GM12878 (cell line): ENCODE results near the gene GPR75.

Source experiments
- BRCA1 ChIP-seq: IDR thresholded peaks from 2 replicates; pipeline ENCODE4 v1.6.1; 2011; ENCODE audit warnings: low read depth, low read length, improper control_type of control experiment
- EP300 ChIP-seq, 2 experiments: fragments of 150-350 bp in 1 of 2; IDR thresholded peaks; 2 replicates each; pipeline ENCODE4 v1.6.1; 2011 to 2012; ENCODE audit warnings: low read depth in 2 of 2, low read length in 2 of 2, borderline replicate concordance in 1 of 2, improper control_type of control experiment in 1 of 2, inconsistent platforms in 1 of 2; ENCODE audit not compliant: control insufficient read depth in 1 of 2
- MAX ChIP-seq: IDR thresholded peaks from 2 replicates; pipeline ENCODE4 v1.6.1; 2012; ENCODE audit warnings: low read depth, low read length, improper control_type of control experiment
- POLR2AphosphoS5 ChIP-seq: IDR thresholded peaks from 2 replicates; pipeline ENCODE4 v1.6.1; 2011; ENCODE audit warnings: mild to moderate bottlenecking, low read length, inconsistent platforms
- RCOR1 ChIP-seq: conservative IDR thresholded peaks from 2 replicates; pipeline ENCODE4 v1.6.1; 2012; ENCODE audit warnings: low read depth, low read length, improper control_type of control experiment
- TF ChIP-seq, protein P1 (sequence below): fragments of 450-650 bp; IDR thresholded peaks from 2 replicates; pipeline ENCODE4 v1.6.1; 2016; ENCODE audit warnings: mild to moderate bottlenecking

DNA sequence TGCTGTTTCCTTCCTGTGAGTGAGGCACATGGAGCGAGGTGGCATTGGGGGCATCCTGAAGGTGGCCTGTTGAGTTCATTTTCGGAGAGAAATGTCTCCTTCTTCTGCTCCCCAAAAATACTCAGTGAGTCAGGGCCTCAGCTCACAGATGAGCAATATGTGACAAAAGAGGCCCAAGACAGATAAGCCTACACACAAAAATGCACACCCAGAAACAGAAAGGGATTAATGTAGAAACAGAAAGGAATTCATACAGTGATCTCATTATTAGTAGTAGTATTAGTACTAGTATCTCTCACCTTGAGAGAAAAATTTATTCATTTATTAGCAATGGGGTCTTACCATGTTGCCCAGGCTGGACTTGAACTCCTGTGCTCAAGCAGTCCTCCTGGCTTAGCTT lies 5.1 kb downstream of the GPR75 start:
- TF ChIP-seq EP300 (IDR thresholded peaks at IDR 0.05; ENCODE audit: borderline replicate concordance in 1 of 2, control insufficient read depth in 1 of 2, low read depth in 2 of 2, low read length in 2 of 2) (no peak), RCOR1 (no peak), MAX (no peak), BRCA1 (no peak), POLR2AphosphoS5 (no peak)
- TF ChIP-seq, protein P1, sequence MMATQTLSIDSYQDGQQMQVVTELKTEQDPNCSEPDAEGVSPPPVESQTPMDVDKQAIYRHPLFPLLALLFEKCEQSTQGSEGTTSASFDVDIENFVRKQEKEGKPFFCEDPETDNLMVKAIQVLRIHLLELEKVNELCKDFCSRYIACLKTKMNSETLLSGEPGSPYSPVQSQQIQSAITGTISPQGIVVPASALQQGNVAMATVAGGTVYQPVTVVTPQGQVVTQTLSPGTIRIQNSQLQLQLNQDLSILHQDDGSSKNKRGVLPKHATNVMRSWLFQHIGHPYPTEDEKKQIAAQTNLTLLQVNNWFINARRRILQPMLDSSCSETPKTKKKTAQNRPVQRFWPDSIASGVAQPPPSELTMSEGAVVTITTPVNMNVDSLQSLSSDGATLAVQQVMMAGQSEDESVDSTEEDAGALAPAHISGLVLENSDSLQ, result no peak
